BE2C (cell line): ENCODE data around the gene MNT.
A peak's percentile ranks its signal among the peaks of the same experiment; 100 is the strongest.

Experiments
- DNase-seq: peaks from one replicate; pipeline ENCODE4 v3.0.0-alpha.2; 2020
- H3K27me3 ChIP-seq: fragments of 250-450 bp; sonication (Bioruptor Pico); 2 replicates; pipeline ENCODE4 v1.5.1; 2020; ENCODE audit warnings: mild to moderate bottlenecking
- H3K36me3 ChIP-seq: fragments of 250-450 bp; sonication (Bioruptor Pico); 2 replicates; pipeline ENCODE4 v1.5.1; 2020; ENCODE audit warnings: mild to moderate bottlenecking
- H3K4me1 ChIP-seq: fragments of 250-450 bp; sonication (Bioruptor Pico); 2 replicates; pipeline ENCODE4 v1.5.1; 2020
- H3K4me3 ChIP-seq: 2 replicates; pipeline ENCODE4 v1.5.1; 2011; ENCODE audit warnings: low read depth, low read length
- H3K9me3 ChIP-seq: fragments of 250-450 bp; sonication (Bioruptor Pico); 2 replicates; pipeline ENCODE4 v1.5.1; 2020
- TF ChIP-seq, protein P1 (sequence below): IDR thresholded peaks from 2 replicates; pipeline ENCODE4 v1.5.1; 2012; ENCODE audit warnings: mild to moderate bottlenecking, low read depth, low read length

Gene MNT

DNA sequence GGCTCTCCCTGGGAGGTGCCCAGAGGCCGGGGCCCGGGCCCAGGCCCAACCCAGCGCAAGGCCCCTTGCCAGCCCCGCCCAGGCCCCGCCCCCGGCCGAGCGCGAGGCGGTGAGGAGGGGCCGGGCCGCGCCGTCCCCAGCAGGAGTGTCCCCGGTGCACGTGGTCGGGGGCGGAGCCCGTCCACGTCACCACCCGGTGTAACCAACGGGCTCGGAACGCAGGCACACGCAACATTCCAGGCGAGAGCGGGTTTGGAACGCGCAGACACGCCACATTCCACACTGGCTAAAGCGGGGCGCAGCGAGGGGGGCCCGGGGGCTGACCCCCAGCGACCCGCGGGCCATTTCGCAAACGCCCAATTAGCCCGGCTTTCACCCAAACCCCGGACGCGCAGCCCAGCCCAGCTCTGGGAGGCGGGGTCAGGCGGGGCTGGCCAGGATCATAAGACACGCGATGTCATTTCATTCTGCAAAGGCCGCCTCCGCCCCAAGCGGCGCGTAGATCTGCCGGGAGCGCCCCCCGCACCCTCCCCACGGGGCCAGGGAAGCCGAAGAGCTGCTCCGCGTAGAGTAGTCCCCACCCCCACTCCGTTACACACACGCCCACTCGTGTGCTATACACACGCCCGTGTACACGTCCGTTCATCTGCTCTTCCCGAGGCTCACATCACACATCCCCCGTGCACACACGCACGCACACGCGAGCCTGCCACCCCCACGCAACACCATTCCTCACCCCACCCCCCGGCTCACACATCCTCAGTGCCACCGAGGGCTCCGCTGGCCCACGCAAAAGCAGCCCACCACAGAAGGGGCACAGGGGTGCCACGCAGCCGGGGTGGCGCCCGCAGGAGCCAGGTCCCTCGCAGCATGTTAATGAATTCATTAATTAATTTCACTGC lies 1.0 kb downstream of the MNT start:
- DNase-seq: peak; percentile 93
- no peaks in the 10 kb centered on the region for H3K27me3 ChIP-seq
- TF ChIP-seq, protein P1, sequence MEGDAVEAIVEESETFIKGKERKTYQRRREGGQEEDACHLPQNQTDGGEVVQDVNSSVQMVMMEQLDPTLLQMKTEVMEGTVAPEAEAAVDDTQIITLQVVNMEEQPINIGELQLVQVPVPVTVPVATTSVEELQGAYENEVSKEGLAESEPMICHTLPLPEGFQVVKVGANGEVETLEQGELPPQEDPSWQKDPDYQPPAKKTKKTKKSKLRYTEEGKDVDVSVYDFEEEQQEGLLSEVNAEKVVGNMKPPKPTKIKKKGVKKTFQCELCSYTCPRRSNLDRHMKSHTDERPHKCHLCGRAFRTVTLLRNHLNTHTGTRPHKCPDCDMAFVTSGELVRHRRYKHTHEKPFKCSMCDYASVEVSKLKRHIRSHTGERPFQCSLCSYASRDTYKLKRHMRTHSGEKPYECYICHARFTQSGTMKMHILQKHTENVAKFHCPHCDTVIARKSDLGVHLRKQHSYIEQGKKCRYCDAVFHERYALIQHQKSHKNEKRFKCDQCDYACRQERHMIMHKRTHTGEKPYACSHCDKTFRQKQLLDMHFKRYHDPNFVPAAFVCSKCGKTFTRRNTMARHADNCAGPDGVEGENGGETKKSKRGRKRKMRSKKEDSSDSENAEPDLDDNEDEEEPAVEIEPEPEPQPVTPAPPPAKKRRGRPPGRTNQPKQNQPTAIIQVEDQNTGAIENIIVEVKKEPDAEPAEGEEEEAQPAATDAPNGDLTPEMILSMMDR: no peak
- H3K36me3 ChIP-seq: peaks cover 6% of the 10 kb centered on the region; the same call in 1 of the 2 replicates
- peaks cover 16% of the 10 kb centered on the region for H3K4me1 ChIP-seq
- H3K9me3 ChIP-seq: no peaks in the 10 kb centered on the region
- H3K4me3 ChIP-seq: peak overlapping the region; percentile 82

DNA sequence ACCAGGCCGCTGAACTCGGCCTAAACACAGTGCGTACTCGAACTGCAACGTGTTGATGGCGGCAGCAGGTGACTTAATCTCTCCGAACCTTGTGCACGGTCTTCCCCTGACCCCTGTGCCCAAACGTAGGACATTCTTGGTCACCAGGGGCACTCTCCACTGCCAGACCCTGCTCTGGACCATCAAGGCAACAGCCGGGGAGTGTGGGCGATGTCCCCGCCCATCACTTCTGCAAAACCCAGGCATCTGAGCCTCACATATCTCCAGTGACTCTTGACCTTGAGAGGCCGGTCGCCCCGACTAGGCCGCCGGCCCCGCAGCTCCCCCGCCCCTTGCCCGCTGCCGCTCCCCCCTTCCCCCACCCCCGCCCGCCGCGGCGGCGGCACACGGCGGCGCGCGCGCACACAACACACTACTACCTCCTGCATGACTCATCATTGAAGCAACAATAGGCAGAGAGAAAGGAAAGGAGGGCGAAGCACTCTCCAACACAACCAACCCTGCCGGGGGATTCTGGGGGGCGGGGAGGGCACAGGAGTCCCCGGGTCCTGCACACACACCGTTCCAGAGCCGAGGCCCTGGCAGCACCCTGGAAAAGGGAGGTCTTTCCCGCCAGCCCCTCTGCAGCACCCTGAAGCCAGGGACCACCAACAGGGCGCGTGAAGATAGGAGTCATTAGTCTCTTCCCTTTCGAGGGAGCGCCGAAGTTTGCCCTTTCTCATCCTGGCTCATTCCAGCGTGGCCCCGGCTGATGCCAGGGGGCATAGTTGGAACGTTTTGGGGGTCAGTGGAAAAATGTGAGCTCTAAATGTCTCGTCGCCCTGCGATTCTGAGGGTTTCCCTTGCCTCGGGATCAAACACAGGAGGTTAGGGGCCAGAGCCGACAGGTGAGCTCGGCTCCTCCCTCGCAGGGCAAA lies 1.9 kb downstream of the MNT start:
- Histone ChIP-seq H3K36me3 (peaks cover 6% of the 10 kb centered on the region; the same call in 1 of the 2 replicates), H3K9me3 (no peaks in the 10 kb centered on the region), H3K27me3 (no peaks in the 10 kb centered on the region), H3K4me3 (peak overlapping the region; percentile 82), H3K4me1 (peaks cover 21% of the 10 kb centered on the region)
- TF ChIP-seq, protein P1: no peak
- peak; percentile 53 for DNase-seq

DNA sequence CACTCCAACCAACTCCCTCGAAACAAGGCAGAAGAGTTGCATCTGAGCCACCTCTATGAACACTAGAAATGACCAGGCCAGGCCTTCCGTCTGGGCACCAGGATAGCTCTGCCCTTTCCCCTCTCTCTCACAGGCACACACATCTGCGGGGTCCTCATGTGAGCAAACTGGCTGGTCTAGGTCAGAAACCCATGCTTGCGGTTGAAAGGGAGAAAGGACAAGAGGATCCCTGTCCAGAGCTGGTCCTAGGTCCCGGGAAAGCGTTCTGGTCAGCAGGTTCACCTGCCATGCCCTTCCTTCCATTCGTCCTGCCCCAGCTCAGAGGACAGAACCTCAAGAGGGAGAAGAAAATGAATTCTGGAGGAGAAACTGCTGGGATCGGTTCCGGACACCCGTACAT lies 2.7 kb downstream of the MNT start:
- peaks cover 21% of the 10 kb centered on the region for H3K4me1 ChIP-seq
- no peaks in the 10 kb centered on the region for H3K9me3 ChIP-seq
- H3K36me3 ChIP-seq: peaks cover 6% of the 10 kb centered on the region; the same call in 1 of the 2 replicates
- TF ChIP-seq, protein P1: no peak
- H3K27me3 ChIP-seq: no peaks in the 10 kb centered on the region
- peak overlapping the region; percentile 36 for H3K4me3 ChIP-seq
- DNase-seq: no peak

DNA sequence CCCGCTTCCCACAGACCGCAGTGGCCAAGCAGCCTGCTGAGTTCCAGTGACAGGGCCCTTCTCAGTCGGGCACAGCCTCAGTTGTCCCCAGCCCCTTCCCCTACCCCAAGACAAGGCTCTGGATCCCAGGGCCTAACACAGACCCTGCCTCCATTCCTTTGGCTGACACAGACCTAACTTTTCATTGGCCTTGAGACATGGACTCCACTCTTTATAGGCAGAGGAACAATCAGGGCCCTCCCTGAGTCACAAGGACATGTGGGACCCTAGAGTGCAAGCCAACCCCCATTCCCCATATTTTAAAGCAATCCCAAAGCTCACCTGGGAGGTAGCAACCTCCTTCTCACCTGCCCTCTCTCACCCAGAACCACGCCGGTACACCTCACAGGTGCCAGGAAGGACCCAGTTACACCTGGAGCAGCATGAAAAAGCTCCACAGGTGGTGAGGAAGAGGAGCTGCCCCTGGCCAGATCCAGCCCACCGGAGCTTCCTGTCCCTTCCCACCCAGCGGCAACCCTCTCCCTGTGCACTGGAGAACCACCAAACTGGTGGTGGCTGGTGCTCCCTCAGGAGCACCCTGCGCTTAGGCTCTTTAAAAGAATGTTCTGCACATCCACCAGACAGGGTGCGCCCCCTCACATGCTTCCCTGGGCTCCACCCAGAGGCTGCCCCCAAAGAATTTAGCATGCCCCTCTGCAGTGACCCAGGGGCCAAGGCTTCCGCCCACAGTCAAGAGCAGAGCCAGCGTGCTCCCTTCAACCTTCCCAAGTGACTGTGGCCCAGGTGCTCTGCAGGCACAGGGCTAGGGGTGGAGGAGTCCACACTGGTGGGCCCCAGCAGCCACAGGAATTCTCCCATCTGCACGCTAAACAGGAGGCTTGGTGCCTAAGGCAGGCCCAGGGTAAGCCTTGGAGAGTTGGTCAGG lies 3.4 kb downstream of the MNT start:
- Histone ChIP-seq H3K4me1 (peaks cover 21% of the 10 kb centered on the region), H3K27me3 (no peaks in the 10 kb centered on the region), H3K9me3 (no peaks in the 10 kb centered on the region), H3K36me3 (peaks cover 6% of the 10 kb centered on the region; the same call in 1 of the 2 replicates), H3K4me3 (no peak overlapping the region)
- TF ChIP-seq, protein P1: no peak
- DNase-seq: no peak

DNA sequence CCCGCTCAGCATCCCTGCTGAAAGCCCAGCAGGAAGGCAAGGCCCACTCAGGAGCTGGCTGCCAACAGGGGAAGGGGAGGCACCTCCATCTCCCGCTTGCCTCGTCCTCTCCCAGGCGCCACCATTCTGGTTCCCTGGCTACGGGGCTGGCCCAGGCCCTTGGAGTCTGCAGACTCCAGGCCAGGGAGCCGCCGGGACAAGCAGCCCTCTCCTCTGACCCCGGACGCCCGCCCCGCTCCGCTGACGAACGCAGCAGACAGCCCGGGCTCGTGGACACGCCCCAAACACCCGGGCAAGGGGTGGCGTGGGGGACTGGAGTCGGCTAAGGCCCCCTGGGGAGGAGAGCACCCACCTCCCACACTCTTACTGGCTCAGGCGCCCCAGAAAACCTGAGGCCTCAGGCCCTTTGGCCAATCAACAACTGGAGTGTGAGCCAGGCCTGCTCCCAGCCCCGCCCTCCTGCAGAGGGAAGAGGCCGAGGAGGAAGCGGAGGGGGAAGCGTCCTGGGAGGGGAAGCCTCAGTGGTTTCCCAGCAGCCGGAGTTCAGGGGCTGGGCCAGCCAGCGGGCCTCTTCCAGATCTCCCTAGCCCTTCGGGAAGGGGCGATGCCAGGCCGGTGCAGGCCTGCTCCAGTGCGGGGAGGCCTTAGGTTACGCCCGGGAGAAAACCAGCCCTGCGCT lies 4.2 kb downstream of the MNT start:
- Histone ChIP-seq H3K27me3 (no peaks in the 10 kb centered on the region), H3K9me3 (no peaks in the 10 kb centered on the region), H3K4me3 (peak overlapping the region; percentile 34), H3K36me3 (peaks cover 6% of the 10 kb centered on the region; the same call in 1 of the 2 replicates), H3K4me1 (peaks cover 21% of the 10 kb centered on the region)
- TF ChIP-seq, protein P1: no peak
- DNase-seq: peak; percentile 92
